ENCODE data around the gene PRC1. TPM values are rescaled to one million over a fixed set of nuclear protein-coding genes. Genes with fewer than 3 reads are reported as not detected.

Gene PRC1
- total and polyA plus RNA-seq, 10 donors, result 6.0 to 40.0 (median 11.7) TPM

GRCh38 chr15:90986790-90987507, 7.4 kb downstream of the PRC1 start:
- intact Hi-C loops (cut with DNase I; ENCODE audit: low total_unique reads), result no loop called here
- Histone ChIP-seq H3K4me3 (no peak overlapping the region), H3K9me3 (no peaks in the 10 kb centered on the region), H3K36me3 (peaks cover 0 to 24% (median 0%) of the 10 kb centered on the region in 6 donors), H3K4me1 (peaks cover 0 to 42% (median 15%) of the 10 kb centered on the region in 6 donors), H3K27me3 (replicated peaks in 1 of 7) (no peaks in the 10 kb centered on the region), H3K27ac (peak overlapping the region in 1 of 8 donors; percentile 6)
- no peak for DNase-seq
- WGBS, 5 donors, result 72 to 88% (median 85%) methylated on average over 11 of the region's 11 CpGs
- no peak for TF ChIP-seq POLR2AphosphoS5 (IDR thresholded peaks at IDR 0.05)
- TF ChIP-seq POLR2A (IDR thresholded peaks at IDR 0.05), result no peak
- TF ChIP-seq CTCF (IDR thresholded peaks at IDR 0.05 in 8 of 11, conservative IDR thresholded peaks at IDR 0.05 in 3 of 11), result no peak

- intact Hi-C loops (cut with DNase I; ENCODE audit: low total_unique reads), result no loop called here
- no peaks in the 10 kb centered on the region for H3K27me3 ChIP-seq (replicated peaks in 1 of 7)
- H3K4me3 ChIP-seq, result no peak overlapping the region
- peaks cover 0 to 24% (median 1%) of the 10 kb centered on the region in 6 donors for H3K4me1 ChIP-seq
- H3K9me3 ChIP-seq, result no peaks in the 10 kb centered on the region
- H3K27ac ChIP-seq, result peak overlapping the region in 2 of 8 donors; percentile 13 to 51
- WGBS, 5 donors, result 82 to 90% (median 84%) methylated on average over 5 of the region's 5 CpGs
- peaks cover 0 to 70% (median 0%) of the 10 kb centered on the region in 6 donors for H3K36me3 ChIP-seq
- TF ChIP-seq POLR2A (IDR thresholded peaks at IDR 0.05) (no peak), CTCF (IDR thresholded peaks at IDR 0.05 in 8 of 11, conservative IDR thresholded peaks at IDR 0.05 in 3 of 11) (no peak), POLR2AphosphoS5 (IDR thresholded peaks at IDR 0.05) (no peak)
- DNase-seq, result no peak
These were observed 12.2 kb downstream of the PRC1 start for GRCh38 chr15:90982135-90982534.

GRCh38 chr15:90981681-90982080, 12.7 kb downstream of the PRC1 start:
- no peak overlapping the region for H3K4me3 ChIP-seq
- intact Hi-C loops (cut with DNase I; ENCODE audit: low total_unique reads), result no loop called here
- WGBS, 5 donors, result 70 to 84% (median 75%) methylated on average over 6 of the region's 6 CpGs
- peaks cover 0 to 19% (median 1%) of the 10 kb centered on the region in 6 donors for H3K4me1 ChIP-seq
- TF ChIP-seq POLR2A (IDR thresholded peaks at IDR 0.05) (no peak), POLR2AphosphoS5 (IDR thresholded peaks at IDR 0.05) (no peak), CTCF (IDR thresholded peaks at IDR 0.05 in 8 of 11, conservative IDR thresholded peaks at IDR 0.05 in 3 of 11) (no peak)
- H3K36me3 ChIP-seq, result peaks cover 0 to 74% (median 0%) of the 10 kb centered on the region in 6 donors
- DNase-seq, result no peak
- peak overlapping the region in 3 of 8 donors; percentile 13 to 51 (median 22) for H3K27ac ChIP-seq
- no peaks in the 10 kb centered on the region for H3K27me3 ChIP-seq (replicated peaks in 1 of 7)
- no peaks in the 10 kb centered on the region for H3K9me3 ChIP-seq

GRCh38 chr15:90979582-90979981, 14.8 kb downstream of the PRC1 start:
- no peaks in the 10 kb centered on the region for H3K27me3 ChIP-seq (replicated peaks in 1 of 7)
- peaks cover 0 to 95% (median 0%) of the 10 kb centered on the region in 6 donors for H3K36me3 ChIP-seq
- 42 to 83% (median 80%) methylated on average over 1 of the region's 1 CpG for WGBS, 5 donors
- H3K27ac ChIP-seq, result no peak overlapping the region
- peaks cover 0 to 18% (median 1%) of the 10 kb centered on the region in 6 donors for H3K4me1 ChIP-seq
- H3K9me3 ChIP-seq, result no peaks in the 10 kb centered on the region
- H3K4me3 ChIP-seq, result no peak overlapping the region
- DNase-seq, result no peak
- intact Hi-C loops (cut with DNase I; ENCODE audit: low total_unique reads), result no loop called here
- TF ChIP-seq CTCF (IDR thresholded peaks at IDR 0.05 in 8 of 11, conservative IDR thresholded peaks at IDR 0.05 in 3 of 11) (no peak), POLR2A (IDR thresholded peaks at IDR 0.05) (no peak), POLR2AphosphoS5 (IDR thresholded peaks at IDR 0.05) (no peak)
